ENCODE measurements around the gene FAM120B. TPM values are rescaled to one million over a fixed set of nuclear protein-coding genes. Genes with fewer than 3 reads are reported as not detected.

Gene FAM120B
- total and polyA plus RNA-seq, 2 experiments from 2014 or later: 17.1 to 29.1 TPM

DNA sequence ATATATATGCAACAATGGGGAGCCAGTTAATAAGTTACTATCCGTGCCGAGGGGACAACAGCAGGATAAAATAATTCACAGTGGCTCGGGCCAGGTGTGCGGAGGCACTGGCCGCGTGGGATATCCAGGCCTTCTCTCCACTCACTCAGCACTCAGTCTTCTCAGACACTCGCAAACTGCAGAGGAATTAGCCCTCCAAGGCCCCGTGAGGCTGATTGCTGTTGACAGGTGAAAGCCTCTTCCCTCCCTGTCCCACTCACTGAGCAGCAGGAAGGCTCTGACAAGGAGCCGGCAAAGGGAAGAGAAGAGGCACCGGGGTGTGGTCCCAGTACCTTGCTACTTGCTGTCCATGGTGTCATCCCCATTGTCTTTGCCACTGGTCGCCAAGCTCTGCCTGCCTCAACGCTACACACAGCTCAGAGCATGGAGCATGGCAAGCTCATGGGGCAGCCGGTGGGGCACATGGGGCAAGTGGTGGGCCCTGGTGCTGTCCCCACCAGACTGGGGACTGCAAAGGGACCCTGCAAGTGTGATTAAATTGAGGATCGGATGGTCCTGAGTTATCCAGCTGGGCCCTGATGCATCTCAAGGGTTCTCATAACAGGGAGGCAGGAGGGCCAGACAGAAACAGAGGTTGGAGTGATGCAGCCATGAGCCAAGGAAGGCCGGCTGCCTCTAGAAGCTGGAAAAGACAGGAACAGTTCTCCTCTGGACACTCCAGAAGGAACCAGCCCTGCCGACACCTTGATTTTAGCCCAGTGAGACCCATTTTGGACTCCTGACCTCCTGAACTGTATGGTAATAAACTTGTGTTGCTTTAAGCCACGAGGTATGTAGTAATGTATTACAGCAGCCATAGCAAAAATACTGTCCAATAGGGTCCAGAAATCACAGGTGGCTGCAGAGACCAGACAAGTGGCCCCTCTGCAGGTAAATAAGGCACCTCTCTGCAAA is 126.9 kb downstream of the FAM120B start:
- TF ChIP-seq EZH2phosphoT487 (IDR thresholded peaks at IDR 0.05; ENCODE audit: insufficient read depth, low read depth) (no peak), EZH2 (IDR thresholded peaks at IDR 0.05; ENCODE audit: insufficient read depth, poor library complexity, severe bottlenecking) (no peak)
- no peak overlapping the region for H3K4me3 ChIP-seq
- H4K20me1 ChIP-seq (ENCODE audit: insufficient read depth): no peaks in the 10 kb centered on the region
- no peaks in the 10 kb centered on the region for H3K9me2 ChIP-seq (ENCODE audit: insufficient read depth)
- no peaks in the 10 kb centered on the region for H3K9me3 ChIP-seq (ENCODE audit: low read depth)
- H3K27ac ChIP-seq: no peak overlapping the region
- H3K9ac ChIP-seq: no peak overlapping the region
- H2AFZ ChIP-seq: no peak overlapping the region
- no peaks in the 10 kb centered on the region for H3F3A ChIP-seq (ENCODE audit: insufficient read depth)
- DNase-seq: no peak
- H3K36me3 ChIP-seq (ENCODE audit: low read depth): no peaks in the 10 kb centered on the region
- in situ Hi-C loops (cut with MboI): no loop called here
- WGBS, 2 experiments (ENCODE audit: low coverage in 1 of 2, low lambda C conversion rate in 2 of 2, missing lambda C conversion rate in 2 of 2): 75 to 78% methylated on average over 17 of the region's 17 CpGs
- peaks cover 8% of the 10 kb centered on the region; the same call in 1 of the 2 replicates for H3K27me3 ChIP-seq (replicated peaks; ENCODE audit: insufficient read depth)
- no peak overlapping the region for H3K4me2 ChIP-seq (ENCODE audit: unreplicated experiment)
- peaks cover 6% of the 10 kb centered on the region for H3K4me1 ChIP-seq (ENCODE audit: insufficient read depth)
- H3K79me2 ChIP-seq (ENCODE audit: insufficient read depth): no peaks in the 10 kb centered on the region

DNA sequence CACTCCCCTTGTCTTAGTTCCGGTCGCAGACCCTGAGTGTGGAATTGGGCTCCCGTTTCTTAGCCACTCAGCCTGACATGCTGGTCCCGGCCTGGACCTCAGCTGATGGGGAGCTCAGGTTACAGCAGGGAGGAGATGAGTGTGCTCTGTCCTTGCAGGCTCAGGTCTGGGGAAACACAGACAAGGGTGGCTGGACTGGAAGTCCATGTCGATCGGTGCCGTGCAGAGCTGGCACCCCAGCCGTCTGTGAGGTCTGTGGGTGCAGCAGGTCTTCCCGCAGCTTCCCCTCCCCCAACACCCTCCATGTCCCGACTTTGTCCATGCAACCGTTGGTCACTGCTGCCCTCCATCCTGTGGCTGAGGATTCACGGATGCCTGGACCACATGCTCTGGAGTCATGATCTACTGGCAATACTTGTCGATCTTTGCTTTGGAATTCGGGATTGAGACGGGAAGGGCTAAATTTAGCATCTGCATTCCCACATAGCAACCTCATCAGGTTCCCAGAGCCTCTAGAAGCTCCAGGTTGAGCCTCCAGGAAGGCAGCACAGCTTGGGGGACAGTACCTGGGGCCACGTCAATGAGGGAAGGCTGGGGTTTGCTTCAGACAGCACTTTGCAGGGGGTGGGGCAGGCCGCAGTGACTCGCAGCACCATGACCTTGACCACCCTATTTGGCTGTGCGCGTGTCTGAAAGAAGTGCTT is 127.7 kb downstream of the FAM120B start:
- no peak for DNase-seq
- Histone ChIP-seq H3K4me3 (no peak overlapping the region), H3K4me2 (ENCODE audit: unreplicated experiment) (no peak overlapping the region), H3K9me3 (ENCODE audit: low read depth) (no peaks in the 10 kb centered on the region), H3K4me1 (ENCODE audit: insufficient read depth) (peaks cover 6% of the 10 kb centered on the region), H3F3A (ENCODE audit: insufficient read depth) (no peaks in the 10 kb centered on the region), H3K9me2 (ENCODE audit: insufficient read depth) (no peaks in the 10 kb centered on the region), H4K20me1 (ENCODE audit: insufficient read depth) (no peaks in the 10 kb centered on the region), H2AFZ (no peak overlapping the region), H3K79me2 (ENCODE audit: insufficient read depth) (no peaks in the 10 kb centered on the region), H3K27me3 (replicated peaks; ENCODE audit: insufficient read depth) (peaks cover 8% of the 10 kb centered on the region; the same call in 1 of the 2 replicates), H3K9ac (no peak overlapping the region), H3K36me3 (ENCODE audit: low read depth) (no peaks in the 10 kb centered on the region), H3K27ac (no peak overlapping the region)
- 52 to 54% methylated on average over 20 of the region's 20 CpGs for WGBS, 2 experiments (ENCODE audit: low coverage in 1 of 2, low lambda C conversion rate in 2 of 2, missing lambda C conversion rate in 2 of 2)
- in situ Hi-C loops (cut with MboI): no loop called here
- no peak for TF ChIP-seq EZH2phosphoT487 (IDR thresholded peaks at IDR 0.05; ENCODE audit: insufficient read depth, low read depth)
- TF ChIP-seq EZH2 (IDR thresholded peaks at IDR 0.05; ENCODE audit: insufficient read depth, poor library complexity, severe bottlenecking): no peak

DNA sequence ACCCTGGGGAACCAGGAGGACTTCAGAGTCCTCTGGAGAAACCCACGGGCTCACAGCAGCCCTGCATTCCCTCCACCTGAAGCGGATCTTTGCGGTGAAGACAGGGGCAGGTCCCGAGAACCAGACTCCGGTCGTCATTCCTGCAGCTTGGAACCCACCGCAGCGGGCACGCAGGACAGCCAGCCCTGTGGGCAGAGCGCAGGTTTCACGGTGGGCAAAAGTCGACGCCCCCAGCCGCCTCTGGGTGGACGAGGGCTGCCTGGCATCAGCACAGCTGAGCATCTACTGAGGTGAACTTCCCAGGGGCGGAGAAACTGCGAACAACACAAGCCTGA is 128.2 kb downstream of the FAM120B start:
- Histone ChIP-seq H2AFZ (no peak overlapping the region), H3K27ac (no peak overlapping the region), H3K4me1 (ENCODE audit: insufficient read depth) (peaks cover 6% of the 10 kb centered on the region), H3K79me2 (ENCODE audit: insufficient read depth) (no peaks in the 10 kb centered on the region), H3K9me2 (ENCODE audit: insufficient read depth) (no peaks in the 10 kb centered on the region), H3K9me3 (ENCODE audit: low read depth) (no peaks in the 10 kb centered on the region), H4K20me1 (ENCODE audit: insufficient read depth) (no peaks in the 10 kb centered on the region), H3K4me2 (ENCODE audit: unreplicated experiment) (no peak overlapping the region), H3K27me3 (replicated peaks; ENCODE audit: insufficient read depth) (peaks cover 8% of the 10 kb centered on the region; the same call in 1 of the 2 replicates), H3F3A (ENCODE audit: insufficient read depth) (no peaks in the 10 kb centered on the region), H3K36me3 (ENCODE audit: low read depth) (no peaks in the 10 kb centered on the region), H3K9ac (no peak overlapping the region), H3K4me3 (no peak overlapping the region)
- 89 to 91% methylated on average over 17 of the region's 17 CpGs for WGBS, 2 experiments (ENCODE audit: low coverage in 1 of 2, low lambda C conversion rate in 2 of 2, missing lambda C conversion rate in 2 of 2)
- in situ Hi-C loops (cut with MboI): no loop called here
- no peak for DNase-seq
- TF ChIP-seq EZH2phosphoT487 (IDR thresholded peaks at IDR 0.05; ENCODE audit: insufficient read depth, low read depth) (no peak), EZH2 (IDR thresholded peaks at IDR 0.05; ENCODE audit: insufficient read depth, poor library complexity, severe bottlenecking) (no peak)

DNA sequence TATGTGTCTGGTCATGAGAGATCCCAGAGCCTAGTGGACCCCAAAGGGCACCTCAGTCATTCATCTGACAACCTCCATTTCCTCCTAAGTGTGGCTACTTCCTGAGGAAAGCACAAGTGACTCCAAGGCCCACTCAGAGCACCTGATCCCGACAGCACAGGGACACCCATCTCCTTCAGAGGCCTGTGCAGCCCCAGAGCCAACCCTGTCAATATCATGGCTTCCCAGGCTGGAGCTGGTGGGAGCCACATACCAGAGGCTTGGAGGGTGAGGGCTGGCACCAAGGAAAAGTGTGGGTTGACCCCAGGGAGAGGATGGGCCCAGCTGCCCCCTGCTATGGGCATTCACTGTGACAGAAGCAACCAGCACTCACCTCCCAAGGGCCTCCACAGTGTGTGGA is 129.2 kb downstream of the FAM120B start:
- no peak overlapping the region for H2AFZ ChIP-seq
- no peaks in the 10 kb centered on the region for H4K20me1 ChIP-seq (ENCODE audit: insufficient read depth)
- no peaks in the 10 kb centered on the region for H3F3A ChIP-seq (ENCODE audit: insufficient read depth)
- peaks cover 8% of the 10 kb centered on the region; the same call in 1 of the 2 replicates for H3K27me3 ChIP-seq (replicated peaks; ENCODE audit: insufficient read depth)
- H3K4me2 ChIP-seq (ENCODE audit: unreplicated experiment): no peak overlapping the region
- no peaks in the 10 kb centered on the region for H3K9me2 ChIP-seq (ENCODE audit: insufficient read depth)
- H3K4me1 ChIP-seq (ENCODE audit: insufficient read depth): peaks cover 6% of the 10 kb centered on the region
- H3K27ac ChIP-seq: no peak overlapping the region
- TF ChIP-seq EZH2phosphoT487 (IDR thresholded peaks at IDR 0.05; ENCODE audit: insufficient read depth, low read depth) (no peak), EZH2 (IDR thresholded peaks at IDR 0.05; ENCODE audit: insufficient read depth, poor library complexity, severe bottlenecking) (no peak)
- no peaks in the 10 kb centered on the region for H3K9me3 ChIP-seq (ENCODE audit: low read depth)
- no peak overlapping the region for H3K9ac ChIP-seq
- no peak overlapping the region for H3K4me3 ChIP-seq
- 92 to 100% methylated on average over 1 of the region's 1 CpG for WGBS, 2 experiments (ENCODE audit: low coverage in 1 of 2, low lambda C conversion rate in 2 of 2, missing lambda C conversion rate in 2 of 2)
- no peaks in the 10 kb centered on the region for H3K79me2 ChIP-seq (ENCODE audit: insufficient read depth)
- no peak for DNase-seq
- no peaks in the 10 kb centered on the region for H3K36me3 ChIP-seq (ENCODE audit: low read depth)
- in situ Hi-C loops (cut with MboI): no loop called here
